Neural cell (in vitro differentiated cells): Measurements from ENCODE around the gene IRF1. TPM values are rescaled to one million over a fixed set of nuclear protein-coding genes. Genes with fewer than 3 reads are reported as not detected.

Experiments used
- H2AFZ ChIP-seq: fragments of 200-600, 300-800 bp; sonication (generic), shearing (Covaris generic); 2 replicates; pipeline ENCODE4 v1.6.0; 2014; ENCODE audit warnings: low read depth, mild to moderate bottlenecking, antibody characterized with exemption, low read length, moderate library complexity
- H3F3A ChIP-seq: fragments of 200-600 bp; shearing (Covaris generic); 2 replicates; pipeline ENCODE4 v1.6.1; 2016; ENCODE audit warnings: mild to moderate bottlenecking, moderate library complexity, mixed read lengths, antibody characterized with exemption, low read length; ENCODE audit not compliant: insufficient read depth, poor library complexity, severe bottlenecking
- H3K27ac ChIP-seq: fragments of 200-600, 300-800 bp; sonication (generic), shearing (Covaris generic); 2 replicates; pipeline ENCODE4 v1.5.1; 2014; ENCODE audit warnings: mild to moderate bottlenecking, low read length, moderate library complexity
- H3K27me3 ChIP-seq: fragments of 300-800, 200-600 bp; sonication (generic), shearing (Covaris generic); 2 replicates; pipeline ENCODE4 v1.6.0; 2014; ENCODE audit warnings: mild to moderate bottlenecking, low read depth, low read length, moderate library complexity; ENCODE audit not compliant: insufficient read depth
- H3K36me3 ChIP-seq: fragments of 300-800, 200-600 bp; sonication (generic), shearing (Covaris generic); 2 replicates; pipeline ENCODE4 v1.5.1; 2014; ENCODE audit warnings: mild to moderate bottlenecking, antibody characterized with exemption, low read length, moderate library complexity; ENCODE audit not compliant: insufficient read depth
- H3K4me2 ChIP-seq: fragments of 300-800, 200-600 bp; sonication (generic), shearing (Covaris generic); 2 replicates; pipeline ENCODE4 v1.6.0; 2014; ENCODE audit warnings: mild to moderate bottlenecking, low read length
- H3K4me3 ChIP-seq: fragments of 300-800, 200-600 bp; sonication (generic), shearing (Covaris generic); 2 replicates; pipeline ENCODE4 v1.5.1; 2014; ENCODE audit warnings: mild to moderate bottlenecking, low read length, moderate library complexity
- H3K79me2 ChIP-seq: fragments of 200-600 bp; shearing (Covaris generic); replicated peaks from 2 replicates; pipeline ENCODE4 v1.6.0; 2014; ENCODE audit warnings: mild to moderate bottlenecking, low read length, moderate library complexity; ENCODE audit not compliant: insufficient read depth
- H3K9ac ChIP-seq: fragments of 300-800, 200-600 bp; sonication (generic), shearing (Covaris generic); 2 replicates; pipeline ENCODE4 v1.6.1; 2016; ENCODE audit warnings: mild to moderate bottlenecking, low read length, mixed read lengths
- H3K9me2 ChIP-seq: fragments of 200-600 bp; shearing (Covaris generic); 2 replicates; pipeline ENCODE4 v1.6.1; 2016; ENCODE audit warnings: mild to moderate bottlenecking, low read length, mixed read lengths; ENCODE audit not compliant: insufficient read depth
- H3K9me3 ChIP-seq: fragments of 200-600, 300-800 bp; sonication (generic), shearing (Covaris generic); 2 replicates; pipeline ENCODE4 v1.6.1; 2016; ENCODE audit warnings: mild to moderate bottlenecking, mixed run types, low read length, moderate library complexity, mixed read lengths
- H4K20me1 ChIP-seq: fragments of 200-600 bp; shearing (Covaris generic); 2 replicates; pipeline ENCODE4 v1.6.1; 2016; ENCODE audit warnings: mild to moderate bottlenecking, mixed run types; ENCODE audit not compliant: insufficient read depth
- CTCF ChIP-seq: fragments of 450-650 bp; IDR thresholded peaks from 2 replicates; pipeline ENCODE4 v1.5.1; 2014; ENCODE audit warnings: antibody characterized with exemption, mild to moderate bottlenecking, moderate library complexity; ENCODE audit not compliant: poor library complexity, severe bottlenecking
- EP300 ChIP-seq: fragments of 450-650 bp; conservative IDR thresholded peaks from 2 replicates; pipeline ENCODE4 v1.6.1; 2014; ENCODE audit warnings: antibody characterized with exemption, mild to moderate bottlenecking, moderate library complexity; ENCODE audit not compliant: poor library complexity, severe bottlenecking
- EZH2 ChIP-seq: fragments of 200-600, 300-800 bp; shearing (Covaris generic), sonication (generic); IDR thresholded peaks from 2 replicates; pipeline ENCODE4 v1.6.1; 2014; ENCODE audit warnings: antibody characterized with exemption, low read length, borderline replicate concordance, mild to moderate bottlenecking; ENCODE audit not compliant: insufficient read depth, poor library complexity, severe bottlenecking
- MXI1 ChIP-seq: fragments of 450-650 bp; conservative IDR thresholded peaks from 2 replicates; pipeline ENCODE4 v1.6.1; 2014; ENCODE audit warnings: antibody characterized with exemption, mild to moderate bottlenecking; ENCODE audit not compliant: poor library complexity, severe bottlenecking
- POLR2AphosphoS5 ChIP-seq: IDR thresholded peaks from 2 replicates; pipeline ENCODE4 v1.6.1; 2012
- RAD21 ChIP-seq: fragments of 450-650 bp; conservative IDR thresholded peaks from 2 replicates; pipeline ENCODE4 v1.6.1; 2014; ENCODE audit warnings: antibody characterized with exemption, mild to moderate bottlenecking, moderate library complexity
- SMC3 ChIP-seq: fragments of 450-650 bp; conservative IDR thresholded peaks from 2 replicates; pipeline ENCODE4 v1.6.1; 2014; ENCODE audit warnings: antibody characterized with exemption, mild to moderate bottlenecking, moderate library complexity; ENCODE audit not compliant: poor library complexity
- TAF1 ChIP-seq: IDR thresholded peaks from 2 replicates; pipeline ENCODE4 v1.6.1; 2012; ENCODE audit warnings: low read depth
- polyA plus RNA-seq: library from polyadenylated mRNA; depleted of rRNA; stranded (reverse); fragments of >200 nt; gene quantifications from 2 replicates; pipeline ENCODE4 v1.2.3, GENCODE V29; 2014
- TF ChIP-seq, protein P1 (sequence below): IDR thresholded peaks from 2 replicates; pipeline ENCODE4 v1.6.1; 2012; ENCODE audit warnings: borderline replicate concordance

Gene IRF1
- polyA plus RNA-seq, 1 donor from 2014 or later, result 0.67 TPM

- no peak overlapping the region for H3K4me3 ChIP-seq
- no peak overlapping the region for H3K4me2 ChIP-seq
- no peak for TF ChIP-seq MXI1
- TF ChIP-seq EP300, result no peak
- no peak for TF ChIP-seq POLR2AphosphoS5
- TF ChIP-seq TAF1, result no peak
- TF ChIP-seq CTCF, result no peak
- TF ChIP-seq, protein P1, sequence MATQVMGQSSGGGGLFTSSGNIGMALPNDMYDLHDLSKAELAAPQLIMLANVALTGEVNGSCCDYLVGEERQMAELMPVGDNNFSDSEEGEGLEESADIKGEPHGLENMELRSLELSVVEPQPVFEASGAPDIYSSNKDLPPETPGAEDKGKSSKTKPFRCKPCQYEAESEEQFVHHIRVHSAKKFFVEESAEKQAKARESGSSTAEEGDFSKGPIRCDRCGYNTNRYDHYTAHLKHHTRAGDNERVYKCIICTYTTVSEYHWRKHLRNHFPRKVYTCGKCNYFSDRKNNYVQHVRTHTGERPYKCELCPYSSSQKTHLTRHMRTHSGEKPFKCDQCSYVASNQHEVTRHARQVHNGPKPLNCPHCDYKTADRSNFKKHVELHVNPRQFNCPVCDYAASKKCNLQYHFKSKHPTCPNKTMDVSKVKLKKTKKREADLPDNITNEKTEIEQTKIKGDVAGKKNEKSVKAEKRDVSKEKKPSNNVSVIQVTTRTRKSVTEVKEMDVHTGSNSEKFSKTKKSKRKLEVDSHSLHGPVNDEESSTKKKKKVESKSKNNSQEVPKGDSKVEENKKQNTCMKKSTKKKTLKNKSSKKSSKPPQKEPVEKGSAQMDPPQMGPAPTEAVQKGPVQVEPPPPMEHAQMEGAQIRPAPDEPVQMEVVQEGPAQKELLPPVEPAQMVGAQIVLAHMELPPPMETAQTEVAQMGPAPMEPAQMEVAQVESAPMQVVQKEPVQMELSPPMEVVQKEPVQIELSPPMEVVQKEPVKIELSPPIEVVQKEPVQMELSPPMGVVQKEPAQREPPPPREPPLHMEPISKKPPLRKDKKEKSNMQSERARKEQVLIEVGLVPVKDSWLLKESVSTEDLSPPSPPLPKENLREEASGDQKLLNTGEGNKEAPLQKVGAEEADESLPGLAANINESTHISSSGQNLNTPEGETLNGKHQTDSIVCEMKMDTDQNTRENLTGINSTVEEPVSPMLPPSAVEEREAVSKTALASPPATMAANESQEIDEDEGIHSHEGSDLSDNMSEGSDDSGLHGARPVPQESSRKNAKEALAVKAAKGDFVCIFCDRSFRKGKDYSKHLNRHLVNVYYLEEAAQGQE, result no peak
- TF ChIP-seq SMC3, result no peak
- no peak for TF ChIP-seq EZH2
- TF ChIP-seq RAD21, result no peak
- H3K9ac ChIP-seq, result no peak overlapping the region
- no peak overlapping the region for H2AFZ ChIP-seq
- no peaks in the 10 kb centered on the region for H3K36me3 ChIP-seq
- H3K9me2 ChIP-seq, result no peaks in the 10 kb centered on the region
- H3K27me3 ChIP-seq, result no peaks in the 10 kb centered on the region
- H4K20me1 ChIP-seq, result no peaks in the 10 kb centered on the region
- no peaks in the 10 kb centered on the region for H3F3A ChIP-seq
- no peaks in the 10 kb centered on the region for H3K79me2 ChIP-seq
- no peak overlapping the region for H3K27ac ChIP-seq
- no peaks in the 10 kb centered on the region for H3K9me3 ChIP-seq
These were observed 30.4 kb downstream of the IRF1 start for GRCh38 chr5:132459983-132460838.

- Histone ChIP-seq H3K4me2 (no peak overlapping the region), H3K36me3 (no peaks in the 10 kb centered on the region)
These were observed 31.3 kb downstream of the IRF1 start for GRCh38 chr5:132459031-132459982.

More at GRCh38 chr5:132459031-132459982, 31.3 kb downstream of the IRF1 start:
- H3K4me3 ChIP-seq, result no peak overlapping the region
- no peaks in the 10 kb centered on the region for H3K9me3 ChIP-seq
- no peaks in the 10 kb centered on the region for H3K27me3 ChIP-seq
- no peak overlapping the region for H2AFZ ChIP-seq
- no peak overlapping the region for H3K27ac ChIP-seq
- H3F3A ChIP-seq, result no peaks in the 10 kb centered on the region
- no peak overlapping the region for H3K9ac ChIP-seq
- TF ChIP-seq RAD21, result no peak
- no peaks in the 10 kb centered on the region for H3K79me2 ChIP-seq
- H4K20me1 ChIP-seq, result no peaks in the 10 kb centered on the region
- H3K9me2 ChIP-seq, result no peaks in the 10 kb centered on the region
